Measurements from ENCODE around the gene IL17REL.

The IL17REL gene

GRCh38 chr22:50058061-50058905 lies 45.7 kb upstream of the IL17REL start, which contains the start of gene TTLL8:
Gene TTLL8 (minus strand): TSS chr22:50058298.
- DNase-seq (ENCODE audit: low spot score), result no peak
- no peak for TF ChIP-seq CTCF (IDR thresholded peaks at IDR 0.05)
- Histone ChIP-seq H3K27ac (no peak within 1 kb of the TSS), H3K4me3 (peak within 1 kb of the TSS; percentile 58)

- Histone ChIP-seq H3K4me3 (no peak overlapping the region), H3K27ac (no peak overlapping the region)
- DNase-seq (ENCODE audit: low spot score), result no peak
- no peak for TF ChIP-seq CTCF (IDR thresholded peaks at IDR 0.05)
Observed at GRCh38 chr22:50057278-50058060, 44.9 kb upstream of the IL17REL start.

GRCh38 chr22:50056214-50056972 lies 43.8 kb upstream of the IL17REL start:
- Histone ChIP-seq H3K4me3 (no peak overlapping the region), H3K27ac (no peak overlapping the region)
- no peak for TF ChIP-seq CTCF (IDR thresholded peaks at IDR 0.05)
- no peak for DNase-seq (ENCODE audit: low spot score)

- DNase-seq (ENCODE audit: low spot score), result no peak
- no peak for TF ChIP-seq CTCF (IDR thresholded peaks at IDR 0.05)
- Histone ChIP-seq H3K27ac (no peak overlapping the region), H3K4me3 (no peak overlapping the region)
Observed at GRCh38 chr22:50053861-50054260, 41.3 kb upstream of the IL17REL start.

- DNase-seq (ENCODE audit: low spot score), result no peak
- H3K27ac ChIP-seq, result no peak overlapping the region
- H3K4me3 ChIP-seq, result no peak overlapping the region
- TF ChIP-seq CTCF (IDR thresholded peaks at IDR 0.05), result no peak
Observed at GRCh38 chr22:50051930-50052329, 39.4 kb upstream of the IL17REL start.

- Histone ChIP-seq H3K27ac (no peak overlapping the region), H3K4me3 (no peak overlapping the region)
- TF ChIP-seq CTCF (IDR thresholded peaks at IDR 0.05), result no peak
- no peak for DNase-seq (ENCODE audit: low spot score)
Observed at GRCh38 chr22:50049299-50050195, 37.0 kb upstream of the IL17REL start.
